Prostate gland (tissue), 2 donors: ENCODE measurements around the gene IGSF10. TPM values are rescaled to one million over a fixed set of nuclear protein-coding genes. Genes with fewer than 3 reads are reported as not detected.

ENCODE experiments used
- DNase-seq: peaks from one replicate; pipeline ENCODE4 v3.0.0-alpha.2; 2019; ENCODE audit warnings: low spot score
- H3K27ac ChIP-seq, 2 donors: fragments of 200-600 bp; sonication (generic); 2 replicates each; pipeline ENCODE4 v1.5.1; 2017 to 2019
- H3K27me3 ChIP-seq: fragments of 200-600 bp; sonication (generic); replicated peaks from 2 replicates; pipeline ENCODE4 v1.5.1; 2019; ENCODE audit not compliant: insufficient read depth
- H3K36me3 ChIP-seq, 2 donors: fragments of 200-600 bp; sonication (generic); 1 replicate in 1 of 2; 2 replicates in 1 of 2; pipeline versions ENCODE4 v1.5.1 to v1.8.1; 2017 to 2019
- H3K4me1 ChIP-seq: fragments of 200-600 bp; sonication (generic); replicated peaks from 2 replicates; pipeline ENCODE4 v1.5.1; 2019
- H3K4me3 ChIP-seq, 2 donors: fragments of 200-600 bp; sonication (generic); 2 replicates each; pipeline ENCODE4 v1.5.1; 2017 to 2019
- H3K9me3 ChIP-seq: fragments of 200-600 bp; sonication (generic); 2 replicates; pipeline ENCODE4 v1.5.1; 2017
- CTCF ChIP-seq, 4 experiments: fragments of 200-600 bp in 2 of 4; fragments of 450-650 bp in 2 of 4; sonication (generic) in 2 of 4; IDR thresholded peaks; 1 replicate in 3 of 4; 2 replicates in 1 of 4; pipeline ENCODE4 v1.5.1; 2016 to 2019; ENCODE audit warnings: antibody characterized with exemption in 4 of 4, mild to moderate bottlenecking in 2 of 4, moderate library complexity in 2 of 4
- POLR2A ChIP-seq: fragments of 450-650 bp; IDR thresholded peaks from one replicate; pipeline ENCODE4 v1.6.1; 2016; ENCODE audit warnings: antibody characterized with exemption, mild to moderate bottlenecking
- POLR2AphosphoS5 ChIP-seq: sonication (generic); formaldehyde crosslinking; IDR thresholded peaks from one replicate; pipeline ENCODE4 v1.6.1; 2017; ENCODE audit warnings: antibody characterized with exemption
- WGBS: methylation state at CpG from one replicate; pipeline ENCODE4 v1.1.5; 2018; 5-methylcytosine and 5-hydroxymethylcytosine counted together
- intact Hi-C: fragments of 100-400 bp; cut with DNase I; formaldehyde crosslinking; loops from one replicate; pipeline ENCODE4 v1.14.2; 2022
- total RNA-seq, 2 donors: library from RNA; depleted of rRNA; stranded (reverse); fragments of >200 nt; gene quantifications; one replicate each; pipeline ENCODE4 v1.1.0, GENCODE V29; 2016

Gene IGSF10
- total RNA-seq, 2 donors from 2014 or later: 5.4 TPM; not detected in 1

DNA sequence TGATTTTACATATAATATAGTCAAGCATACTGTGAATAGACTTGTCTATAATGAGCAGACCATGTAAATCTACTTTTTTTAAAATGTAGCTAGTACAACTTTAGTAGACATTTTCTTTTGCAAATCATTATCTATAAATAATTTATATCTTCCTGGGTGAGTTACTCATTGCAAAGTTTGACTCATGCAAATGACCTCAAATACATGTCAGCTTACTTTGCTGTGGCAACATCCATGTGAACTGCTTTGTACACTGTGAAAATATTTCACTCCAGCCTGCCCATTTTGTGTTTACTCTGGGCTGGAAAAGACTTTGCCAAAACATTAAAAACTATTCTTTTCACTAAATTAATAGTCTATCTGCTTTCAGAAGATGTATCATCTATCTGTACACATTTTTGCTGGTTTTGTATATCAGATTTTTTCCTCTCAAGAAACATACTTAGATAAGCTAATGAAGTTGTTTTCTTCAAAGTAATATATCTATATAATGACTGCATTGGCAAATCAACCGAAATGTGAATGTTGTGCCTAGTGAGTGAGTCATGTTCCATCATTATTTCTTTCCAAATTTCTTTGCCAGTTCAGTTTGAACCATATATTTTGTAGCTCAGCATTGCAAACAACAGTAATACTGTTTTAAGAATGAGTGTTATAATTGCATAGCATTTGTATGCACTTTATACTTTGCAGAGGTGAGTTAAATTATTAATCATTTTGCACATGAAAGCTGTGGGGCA lies 26.5 kb downstream of the IGSF10 start:
- Histone ChIP-seq H3K9me3 (no peaks in the 10 kb centered on the region), H3K4me1 (no peaks in the 10 kb centered on the region), H3K36me3 (no peaks in the 10 kb centered on the region), H3K4me3 (no peak overlapping the region), H3K27ac (no peak overlapping the region), H3K27me3 (no peaks in the 10 kb centered on the region)
- no peak for DNase-seq
- intact Hi-C loops: no loop called here
- WGBS: 48% methylated on average over 1 of the region's 1 CpG
- TF ChIP-seq CTCF (IDR thresholded peaks at IDR 0.05) (no peak), POLR2A (no peak), POLR2AphosphoS5 (no peak)

GRCh38 chr3:151432616-151433372 lies 28.1 kb downstream of the IGSF10 start:
- WGBS: 86% methylated on average over 7 of the region's 7 CpGs
- no peak overlapping the region for H3K4me3 ChIP-seq
- TF ChIP-seq CTCF (IDR thresholded peaks at IDR 0.05) (no peak), POLR2AphosphoS5 (no peak), POLR2A (no peak)
- H3K27me3 ChIP-seq: no peaks in the 10 kb centered on the region
- no peak for DNase-seq
- H3K36me3 ChIP-seq: no peaks in the 10 kb centered on the region
- intact Hi-C loops: no loop called here
- H3K4me1 ChIP-seq: no peaks in the 10 kb centered on the region
- H3K27ac ChIP-seq: no peak overlapping the region
- no peaks in the 10 kb centered on the region for H3K9me3 ChIP-seq

- no peaks in the 10 kb centered on the region for H3K27me3 ChIP-seq
- no peak overlapping the region for H3K4me3 ChIP-seq
- no peaks in the 10 kb centered on the region for H3K36me3 ChIP-seq
- TF ChIP-seq POLR2A (no peak), CTCF (IDR thresholded peaks at IDR 0.05) (no peak), POLR2AphosphoS5 (no peak)
- no peaks in the 10 kb centered on the region for H3K4me1 ChIP-seq
- intact Hi-C loops: no loop called here
- no peak overlapping the region for H3K27ac ChIP-seq
- no peak for DNase-seq
- no peaks in the 10 kb centered on the region for H3K9me3 ChIP-seq
- 83% methylated on average over 3 of the region's 3 CpGs for WGBS
These were observed 28.9 kb downstream of the IGSF10 start for GRCh38 chr3:151431940-151432339.

DNA sequence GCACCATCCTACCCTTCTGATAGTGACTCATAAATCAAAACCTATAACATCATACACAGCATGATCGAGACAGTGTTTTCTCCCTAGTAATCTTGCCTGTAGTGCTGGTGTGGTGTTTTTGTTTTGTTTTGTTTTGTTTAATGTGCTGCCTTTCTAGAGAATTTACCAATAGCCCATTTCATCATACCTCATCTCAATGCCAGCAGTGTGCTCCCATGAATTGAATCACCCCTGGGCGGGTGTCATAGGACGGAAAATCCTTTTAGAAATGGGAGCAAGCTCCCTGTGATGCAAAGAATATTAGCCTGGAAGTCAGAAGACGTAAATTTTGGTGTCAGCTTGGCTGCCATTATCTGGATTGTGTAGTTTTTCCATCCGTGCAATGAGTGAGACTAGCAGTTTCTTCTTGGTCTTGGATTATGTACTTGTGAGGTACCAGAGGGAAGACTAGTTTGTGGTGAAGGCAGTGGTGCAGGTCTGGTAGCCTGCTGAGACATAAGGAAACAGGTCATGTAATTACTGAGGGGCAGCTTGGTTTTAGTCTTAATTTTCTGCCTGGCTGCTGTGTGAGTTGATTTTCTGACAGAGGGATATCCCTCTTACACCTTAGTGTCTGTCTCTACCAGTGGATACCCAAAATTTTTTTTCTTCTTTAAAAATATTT lies 29.9 kb downstream of the IGSF10 start:
- intact Hi-C loops: no loop called here

More for the DNA sequence above, 29.9 kb downstream of the IGSF10 start:
- 93% methylated on average over 5 of the region's 5 CpGs for WGBS
- Histone ChIP-seq H3K9me3 (no peaks in the 10 kb centered on the region), H3K4me3 (no peak overlapping the region), H3K36me3 (no peaks in the 10 kb centered on the region), H3K27ac (no peak overlapping the region), H3K27me3 (no peaks in the 10 kb centered on the region), H3K4me1 (no peaks in the 10 kb centered on the region)
- TF ChIP-seq CTCF (IDR thresholded peaks at IDR 0.05): no peak
- no peak for TF ChIP-seq POLR2A
- no peak for TF ChIP-seq POLR2AphosphoS5
- DNase-seq: no peak
